GM13976 (cell line): Measurements from ENCODE around the gene TLN1.
A peak's percentile ranks its signal among the peaks of the same experiment; 100 is the strongest.

Experiments
- DNase-seq: peaks from one replicate; pipeline ENCODE4 v3.0.0; 2012; ENCODE audit warnings: low spot score
- CTCF ChIP-seq: IDR thresholded peaks from 2 replicates; pipeline ENCODE4 v1.5.1; 2012; ENCODE audit warnings: borderline replicate concordance, mild to moderate bottlenecking; ENCODE audit not compliant: insufficient read depth; ENCODE audit errors: extremely low read depth, missing control alignments, control extremely low read depth
- in situ Hi-C: fragments of 300-500 bp; cut with MboI; formaldehyde crosslinking; loops from one replicate; pipeline ENCODE4 v1.12.0; 2022; ENCODE audit warnings: low sequenced_read_pairs, mixed read lengths, inconsistent platforms; ENCODE audit not compliant: unreplicated experiment

The TLN1 gene

DNA sequence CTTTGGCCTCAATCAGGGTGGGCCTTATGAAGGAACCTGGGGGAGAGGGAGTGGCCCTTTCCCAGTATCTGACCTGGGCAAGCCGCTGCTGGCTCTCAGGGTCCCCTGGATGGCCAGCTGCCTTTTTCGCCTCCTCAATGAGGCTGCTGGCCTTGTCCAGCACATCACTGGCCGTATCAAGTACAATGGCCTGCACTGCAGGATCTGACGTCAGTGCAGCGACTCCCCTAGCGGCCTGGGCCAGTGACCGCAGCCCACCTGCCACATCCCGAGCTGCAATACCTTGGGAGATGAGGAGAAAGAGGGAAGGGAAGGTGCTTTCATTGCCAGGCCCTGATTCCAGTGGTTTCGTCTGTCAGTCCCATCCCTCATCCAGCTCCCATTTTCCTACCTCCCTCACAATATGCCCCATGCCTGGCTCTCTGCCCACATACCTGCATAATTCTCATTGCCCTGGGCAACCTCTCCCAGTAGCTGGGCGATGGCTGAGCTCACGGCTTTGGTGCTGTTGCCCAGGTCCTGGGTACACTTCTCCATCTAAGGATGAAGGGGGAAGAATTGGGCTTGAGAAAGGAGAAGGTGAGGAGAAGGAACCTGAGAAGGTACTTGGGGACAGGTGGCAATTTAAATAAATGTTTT lies 19.1 kb downstream of the TLN1 start:
- in situ Hi-C loops, result no loop called here
- no peak for DNase-seq
- no peak for TF ChIP-seq CTCF

GRCh38 chr9:35711501-35712428 lies 20.2 kb downstream of the TLN1 start:
- DNase-seq, result peak; percentile 68

GRCh38 chr9:35710818-35711500 lies 21.0 kb downstream of the TLN1 start:
- DNase-seq, result no peak
- in situ Hi-C loops, result no loop called here

More at GRCh38 chr9:35711501-35712428, 20.2 kb downstream of the TLN1 start:
- in situ Hi-C loops, result no loop called here
- no peak for TF ChIP-seq CTCF

DNA sequence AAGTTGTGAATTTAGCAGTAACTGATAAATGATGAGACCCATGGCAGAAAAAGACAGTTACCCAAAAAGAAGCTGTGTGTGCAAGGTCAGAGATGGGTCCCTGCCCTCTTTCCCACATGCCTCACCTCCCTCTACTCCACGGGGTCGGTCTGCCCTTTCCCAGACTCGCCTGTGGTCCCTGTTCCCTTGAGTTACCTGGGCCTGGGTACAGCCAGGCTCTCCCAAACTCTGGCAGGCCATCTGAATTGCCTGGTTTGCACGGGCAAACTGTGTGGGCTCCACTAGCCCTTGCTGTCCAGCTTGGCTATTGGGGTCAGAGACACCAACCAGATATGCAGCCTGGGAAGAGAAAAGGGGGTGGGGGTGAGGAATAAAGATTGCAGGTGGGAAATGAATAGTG lies 23.8 kb downstream of the TLN1 start:
- no peak for DNase-seq
- in situ Hi-C loops, result no loop called here
- no peak for TF ChIP-seq CTCF

More at GRCh38 chr9:35710818-35711500, 21.0 kb downstream of the TLN1 start:
- TF ChIP-seq CTCF, result no peak

DNA sequence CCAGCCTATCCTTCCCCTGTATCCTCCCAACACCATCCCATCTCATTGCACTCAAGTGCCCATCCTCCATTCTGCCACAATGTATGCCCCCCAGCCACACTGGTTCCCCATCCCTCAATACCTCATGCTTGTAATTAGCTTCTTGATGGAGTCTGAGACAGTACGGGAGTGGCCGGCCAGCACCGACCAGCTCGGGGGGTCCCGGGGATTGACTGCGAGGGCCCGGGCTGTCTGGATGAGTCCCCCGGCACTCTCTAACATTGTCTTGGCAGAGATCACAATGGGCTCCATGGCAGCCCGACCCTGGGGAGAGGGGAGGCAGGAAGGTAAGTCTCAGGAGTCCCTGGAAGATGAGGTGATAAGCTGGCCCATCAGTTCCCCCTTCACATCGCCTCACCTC lies 25.0 kb downstream of the TLN1 start:
- in situ Hi-C loops, result no loop called here
- TF ChIP-seq CTCF, result no peak
- no peak for DNase-seq

DNA sequence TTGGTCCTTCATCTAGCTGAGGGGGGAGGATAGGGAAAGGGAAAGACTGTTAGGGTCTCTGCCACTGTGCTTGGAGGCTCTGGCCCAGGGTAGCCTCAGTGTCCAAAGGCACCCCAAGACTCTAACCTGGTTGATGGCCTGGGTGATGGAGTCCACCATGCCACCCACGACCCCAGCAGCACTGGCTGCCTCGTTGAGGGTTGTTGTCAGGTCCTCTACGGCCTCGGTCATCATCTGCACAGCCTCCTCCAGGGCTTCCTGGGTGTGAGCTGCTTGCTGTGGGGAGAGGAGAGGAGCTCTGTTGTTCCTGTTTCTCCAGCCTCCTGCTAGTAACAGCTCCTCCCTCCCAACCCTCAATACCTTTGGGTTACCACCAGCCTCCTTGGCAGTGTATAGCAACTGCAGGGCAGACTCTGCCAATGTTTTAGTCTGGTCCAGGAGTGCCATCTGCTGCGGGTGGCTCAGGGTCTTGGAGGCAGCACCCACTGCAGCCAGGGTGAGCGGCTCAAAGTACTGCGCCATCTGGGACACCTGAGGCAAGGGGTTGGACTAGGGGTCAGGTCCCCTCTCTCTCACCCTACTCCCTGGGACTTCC lies 26.1 kb downstream of the TLN1 start:
- in situ Hi-C loops, result no loop called here
- TF ChIP-seq CTCF, result no peak
- DNase-seq, result no peak
